Thyroid gland (tissue), 4 donors: ENCODE measurements around the gene ODC1. TPM values are rescaled to one million over a fixed set of nuclear protein-coding genes. Genes with fewer than 3 reads are reported as not detected.
"Not testable (repeated sequence)": the region's sequence is repeated elsewhere in the genome, so short reads cannot be mapped to it uniquely, and the experiment has no call there.

Experiments
- DNase-seq, 2 donors: peaks; one replicate each; pipeline ENCODE4 v3.0.0-alpha.2; 2019
- H3K27ac ChIP-seq, 3 donors: fragments of 200-600 bp; sonication (generic); 1 replicate in 2 of 3; 2 replicates in 1 of 3; pipeline ENCODE4 v1.5.1; 2016 to 2019; ENCODE audit warnings: mild to moderate bottlenecking in 1 of 3, moderate library complexity in 1 of 3
- H3K27me3 ChIP-seq: fragments of 200-600 bp; sonication (generic); one replicate; pipeline ENCODE4 v1.5.1; 2019
- H3K36me3 ChIP-seq, 2 donors: fragments of 200-600 bp; sonication (generic); one replicate each; pipeline ENCODE4 v1.5.1; 2016 to 2019
- H3K4me1 ChIP-seq, 2 donors: fragments of 200-600 bp; sonication (generic); one replicate each; pipeline ENCODE4 v1.5.1; 2017 to 2019
- H3K4me3 ChIP-seq, 3 donors: fragments of 200-600 bp; sonication (generic); replicated peaks in 1 of 3; 1 replicate in 2 of 3; 2 replicates in 1 of 3; pipeline ENCODE4 v1.5.1; 2016; ENCODE audit warnings: mild to moderate bottlenecking in 1 of 3
- H3K9me3 ChIP-seq: fragments of 200-600 bp; sonication (generic); one replicate; pipeline ENCODE4 v1.5.1; 2017
- CTCF ChIP-seq, 6 experiments: fragments of 200-600 bp in 3 of 6; fragments of 450-650 bp in 3 of 6; sonication (generic) in 3 of 6; IDR thresholded peaks; one replicate each; pipeline ENCODE4 v1.5.1; 2016 to 2019; ENCODE audit warnings: antibody characterized with exemption in 6 of 6, mild to moderate bottlenecking in 2 of 6, inconsistent platforms in 1 of 6, moderate library complexity in 1 of 6
- POLR2A ChIP-seq, 2 donors: fragments of 450-650 bp; IDR thresholded peaks; one replicate each; pipeline ENCODE4 v1.6.1; 2017; ENCODE audit warnings: antibody characterized with exemption in 2 of 2, mild to moderate bottlenecking in 2 of 2, moderate library complexity in 1 of 2
- WGBS, 2 donors: methylation state at CpG; one replicate each; pipeline ENCODE4 v1.1.5; 2017; 5-methylcytosine and 5-hydroxymethylcytosine counted together
- intact Hi-C: fragments of 100-400 bp; cut with DNase I; formaldehyde crosslinking; loops from one replicate; pipeline ENCODE4 v1.15.1; 2023
- total RNA-seq, 4 donors: library from RNA; depleted of rRNA; stranded (reverse); fragments of >200 nt; gene quantifications; one replicate each; pipeline ENCODE4 v1.2.3, GENCODE V29; 2016

Gene ODC1
- total RNA-seq, 4 donors from 2014 or later, result 72.0 to 126 (median 84.9) TPM

GRCh38 chr2:10489842-10490555 lies 41.9 kb upstream of the ODC1 start:
- H3K4me1 ChIP-seq, result peaks cover 0 to 7% of the 10 kb centered on the region in 2 donors
- H3K27me3 ChIP-seq, result no peaks in the 10 kb centered on the region
- H3K27ac ChIP-seq, result no peak overlapping the region
- no peaks in the 10 kb centered on the region for H3K9me3 ChIP-seq
- intact Hi-C loops, result no loop called here
- no peak for DNase-seq
- no peak for TF ChIP-seq POLR2A (IDR thresholded peaks at IDR 0.05)
- no peak for TF ChIP-seq CTCF (IDR thresholded peaks at IDR 0.05)
- no peaks in the 10 kb centered on the region for H3K36me3 ChIP-seq
- no peak overlapping the region for H3K4me3 ChIP-seq
- 88 to 89% methylated on average over 13 of the region's 13 CpGs for WGBS, 2 donors

- H3K4me3 ChIP-seq, H3K9me3 ChIP-seq, H3K36me3 ChIP-seq, H3K27me3 ChIP-seq, intact Hi-C loops, H3K4me1 ChIP-seq, DNase-seq, H3K27ac ChIP-seq: not testable (repeated sequence)
- WGBS, 2 donors, result 79 to 91% methylated on average over 8 of the region's 8 CpGs
Measured at GRCh38 chr2:10488142-10488541, 40.0 kb upstream of the ODC1 start.

GRCh38 chr2:10487741-10488104 lies 39.6 kb upstream of the ODC1 start:
- H3K9me3 ChIP-seq, H3K36me3 ChIP-seq, H3K4me1 ChIP-seq, H3K27me3 ChIP-seq, DNase-seq, intact Hi-C loops, H3K27ac ChIP-seq, H3K4me3 ChIP-seq: not testable (repeated sequence)
- WGBS, 2 donors, result 75 to 84% methylated on average over 5 of the region's 5 CpGs

GRCh38 chr2:10487081-10487740 lies 39.1 kb upstream of the ODC1 start:
- 51 to 62% methylated on average over 13 to 14 of the region's 14 CpGs for WGBS, 2 donors
- Histone ChIP-seq H3K36me3 (no peaks in the 10 kb centered on the region), H3K9me3 (no peaks in the 10 kb centered on the region), H3K27me3 (no peaks in the 10 kb centered on the region), H3K4me3 (no peak overlapping the region), H3K27ac (no peak overlapping the region), H3K4me1 (no peaks in the 10 kb centered on the region)
- intact Hi-C loops, result no loop called here
- no peak for DNase-seq
- no peak for TF ChIP-seq CTCF (IDR thresholded peaks at IDR 0.05)
- no peak for TF ChIP-seq POLR2A (IDR thresholded peaks at IDR 0.05)

GRCh38 chr2:10486601-10487079 lies 38.5 kb upstream of the ODC1 start:
- no peaks in the 10 kb centered on the region for H3K27me3 ChIP-seq
- H3K9me3 ChIP-seq, result no peaks in the 10 kb centered on the region
- DNase-seq, result no peak
- H3K4me3 ChIP-seq, result no peak overlapping the region
- no peaks in the 10 kb centered on the region for H3K36me3 ChIP-seq
- H3K4me1 ChIP-seq, result no peaks in the 10 kb centered on the region
- intact Hi-C loops, result no loop called here
- H3K27ac ChIP-seq, result no peak overlapping the region
- TF ChIP-seq CTCF (IDR thresholded peaks at IDR 0.05) (no peak), POLR2A (IDR thresholded peaks at IDR 0.05) (no peak)
- WGBS, 2 donors, result 67 to 70% methylated on average over 5 of the region's 5 CpGs

- 86 to 90% methylated on average over 1 of the region's 1 CpG for WGBS, 2 donors
- Histone ChIP-seq H3K9me3 (no peaks in the 10 kb centered on the region), H3K4me1 (no peaks in the 10 kb centered on the region), H3K27ac (no peak overlapping the region), H3K27me3 (no peaks in the 10 kb centered on the region), H3K4me3 (no peak overlapping the region), H3K36me3 (no peaks in the 10 kb centered on the region)
- TF ChIP-seq POLR2A (IDR thresholded peaks at IDR 0.05), result no peak
- no peak for TF ChIP-seq CTCF (IDR thresholded peaks at IDR 0.05)
- intact Hi-C loops, result no loop called here
- no peak for DNase-seq
Measured at GRCh38 chr2:10486091-10486490, 38.0 kb upstream of the ODC1 start.
